ENCODE data around the gene ANKRD50. TPM values are rescaled to one million over a fixed set of nuclear protein-coding genes. Genes with fewer than 3 reads are reported as not detected.

Gene ANKRD50
- total RNA-seq, 1 experiment from 2014 or later = 16.5 TPM

DNA sequence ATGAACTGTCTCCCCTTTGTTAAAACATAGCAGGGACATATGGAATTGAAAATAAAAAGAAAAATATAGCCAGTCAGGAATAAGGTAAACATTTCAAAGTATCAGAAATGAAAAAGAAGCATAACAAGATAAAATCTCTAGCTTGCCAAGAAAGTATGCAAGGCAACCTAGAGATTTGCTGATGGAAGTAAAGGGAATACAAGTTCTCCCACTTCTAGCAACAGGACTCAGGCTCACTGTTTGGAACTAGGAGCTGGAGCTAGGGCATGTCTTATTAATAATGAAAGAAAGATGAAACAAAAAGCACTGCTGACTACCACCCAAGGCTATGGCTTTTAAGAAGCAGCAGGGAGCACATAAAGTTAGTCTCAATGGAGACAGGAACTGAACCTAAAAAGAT is 18.2 kb downstream of the ANKRD50 start:
- intact Hi-C loops (cut with micrococcal nuclease) = no loop called here
- POLR2A ChIA-PET = no interaction called here
- no peaks in the 10 kb centered on the region for H4K20me1 ChIP-seq (ENCODE audit: insufficient read depth)
- CTCF ChIA-PET = no interaction called here
- DNase-seq (ENCODE audit: low read depth, low spot score) (no peak), ATAC-seq (no peak)
- H3K9me3 ChIP-seq (ENCODE audit: control insufficient read depth in 1 of 2, insufficient read depth in 1 of 2, low read depth in 1 of 2, low read length in 2 of 2) = no peaks in the 10 kb centered on the region; a peak in 1 of 4 replicates
- H3K9ac ChIP-seq (ENCODE audit: low read length) = no peak overlapping the region
- RAD21 ChIA-PET (ENCODE audit: low non-redundant PET in 1 of 2, low total read pairs in 2 of 2, uncharacterized antibody in 2 of 2, unreplicated experiment in 2 of 2) = no interaction called here
- H3K9me2 ChIP-seq (ENCODE audit: insufficient read depth) = no peaks in the 10 kb centered on the region
- no peak overlapping the region for H2AFZ ChIP-seq (ENCODE audit: low read depth, low read length, poor library complexity, severe bottlenecking)
- no peak overlapping the region for H3K27ac ChIP-seq (ENCODE audit: low read depth, low read length)
- TF ChIP-seq POLR2AphosphoS5 (IDR thresholded peaks at IDR 0.05; ENCODE audit: low read depth, low read length) = no peak
- TF ChIP-seq, protein P1, sequence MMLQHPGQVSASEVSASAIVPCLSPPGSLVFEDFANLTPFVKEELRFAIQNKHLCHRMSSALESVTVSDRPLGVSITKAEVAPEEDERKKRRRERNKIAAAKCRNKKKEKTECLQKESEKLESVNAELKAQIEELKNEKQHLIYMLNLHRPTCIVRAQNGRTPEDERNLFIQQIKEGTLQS (IDR thresholded peaks at IDR 0.05) = no peak
- no peak for TF ChIP-seq CEBPB (IDR thresholded peaks at IDR 0.05; ENCODE audit: low read depth)
- no peak for TF ChIP-seq TCF7L2 (IDR thresholded peaks at IDR 0.05; ENCODE audit: borderline replicate concordance, extremely low read depth, insufficient read depth, insufficient read length)
- TF ChIP-seq CTCF (IDR thresholded peaks at IDR 0.05 in 2 of 3, conservative IDR thresholded peaks at IDR 0.05 in 1 of 3; ENCODE audit: borderline replicate concordance in 1 of 3, insufficient read depth in 1 of 3, low read depth in 2 of 3, low read length in 2 of 3) = no peak
- H3K4me2 ChIP-seq (ENCODE audit: low read length) = no peak overlapping the region
- BruUV-seq (replicated peaks) = no TSS peak
- no peaks in the 10 kb centered on the region for H3K36me3 ChIP-seq (ENCODE audit: control insufficient read depth in 1 of 2, insufficient read depth in 2 of 2, low read length in 2 of 2)
- peaks cover 49% of the 10 kb centered on the region for H3K79me2 ChIP-seq (ENCODE audit: insufficient read depth, low read length)
- no peaks in the 10 kb centered on the region for H3K27me3 ChIP-seq (ENCODE audit: insufficient read depth, low read length)
- no peaks in the 10 kb centered on the region for H3K4me1 ChIP-seq (ENCODE audit: control insufficient read depth in 1 of 2, insufficient read depth in 2 of 2, low read length in 2 of 2)
- no peak overlapping the region for H3K4me3 ChIP-seq (replicated peaks in 1 of 2; ENCODE audit: low read depth in 1 of 2, low read length in 2 of 2)

GRCh38 chr4:124691801-124692200 is 20.7 kb downstream of the ANKRD50 start:
- intact Hi-C loops (cut with micrococcal nuclease) = no loop called here
- no peak for TF ChIP-seq SIN3A (IDR thresholded peaks at IDR 0.05; ENCODE audit: low read depth)
- no peak for TF ChIP-seq SP1 (IDR thresholded peaks at IDR 0.05; ENCODE audit: low read depth)
- TF ChIP-seq POLR2AphosphoS5 (IDR thresholded peaks at IDR 0.05; ENCODE audit: low read depth, low read length) = no peak
- no peak for TF ChIP-seq EGR1 (IDR thresholded peaks at IDR 0.05; ENCODE audit: low read depth)
- TF ChIP-seq JUND (IDR thresholded peaks at IDR 0.05) = no peak
- no peak for TF ChIP-seq EZH2 (IDR thresholded peaks at IDR 0.05)
- TF ChIP-seq, protein P2, sequence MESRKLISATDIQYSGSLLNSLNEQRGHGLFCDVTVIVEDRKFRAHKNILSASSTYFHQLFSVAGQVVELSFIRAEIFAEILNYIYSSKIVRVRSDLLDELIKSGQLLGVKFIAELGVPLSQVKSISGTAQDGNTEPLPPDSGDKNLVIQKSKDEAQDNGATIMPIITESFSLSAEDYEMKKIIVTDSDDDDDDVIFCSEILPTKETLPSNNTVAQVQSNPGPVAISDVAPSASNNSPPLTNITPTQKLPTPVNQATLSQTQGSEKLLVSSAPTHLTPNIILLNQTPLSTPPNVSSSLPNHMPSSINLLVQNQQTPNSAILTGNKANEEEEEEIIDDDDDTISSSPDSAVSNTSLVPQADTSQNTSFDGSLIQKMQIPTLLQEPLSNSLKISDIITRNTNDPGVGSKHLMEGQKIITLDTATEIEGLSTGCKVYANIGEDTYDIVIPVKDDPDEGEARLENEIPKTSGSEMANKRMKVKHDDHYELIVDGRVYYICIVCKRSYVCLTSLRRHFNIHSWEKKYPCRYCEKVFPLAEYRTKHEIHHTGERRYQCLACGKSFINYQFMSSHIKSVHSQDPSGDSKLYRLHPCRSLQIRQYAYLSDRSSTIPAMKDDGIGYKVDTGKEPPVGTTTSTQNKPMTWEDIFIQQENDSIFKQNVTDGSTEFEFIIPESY (IDR thresholded peaks at IDR 0.05; ENCODE audit: extremely low read depth, insufficient replicate concordance, low read length) = no peak
- TF ChIP-seq CTCF (IDR thresholded peaks at IDR 0.05 in 2 of 3, conservative IDR thresholded peaks at IDR 0.05 in 1 of 3; ENCODE audit: borderline replicate concordance in 1 of 3, insufficient read depth in 1 of 3, low read depth in 2 of 3, low read length in 2 of 3) = no peak
- no peak for TF ChIP-seq SRF (IDR thresholded peaks at IDR 0.05; ENCODE audit: low read depth)
- no peak for TF ChIP-seq RAD21 (IDR thresholded peaks at IDR 0.05; ENCODE audit: low read depth)
- TF ChIP-seq POLR2A (IDR thresholded peaks at IDR 0.05; ENCODE audit: borderline replicate concordance, extremely low read depth, insufficient read depth, insufficient read length) = no peak
- no peak for TF ChIP-seq FOSL1 (IDR thresholded peaks at IDR 0.05; ENCODE audit: low read depth)
- no peak for TF ChIP-seq ZFX (IDR thresholded peaks at IDR 0.05)
- TF ChIP-seq CEBPB (IDR thresholded peaks at IDR 0.05; ENCODE audit: low read depth) = no peak

More at GRCh38 chr4:124691801-124692200, 20.7 kb downstream of the ANKRD50 start:
- Histone ChIP-seq H3K9me2 (ENCODE audit: insufficient read depth) (no peaks in the 10 kb centered on the region), H3K9ac (ENCODE audit: low read length) (no peak overlapping the region), H3K9me3 (ENCODE audit: control insufficient read depth in 1 of 2, insufficient read depth in 1 of 2, low read depth in 1 of 2, low read length in 2 of 2) (no peaks in the 10 kb centered on the region; a peak in 1 of 4 replicates), H3K4me1 (ENCODE audit: control insufficient read depth in 1 of 2, insufficient read depth in 2 of 2, low read length in 2 of 2) (no peaks in the 10 kb centered on the region), H3K27me3 (ENCODE audit: insufficient read depth, low read length) (no peaks in the 10 kb centered on the region), H4K20me1 (ENCODE audit: insufficient read depth) (no peaks in the 10 kb centered on the region), H3K27ac (ENCODE audit: low read depth, low read length) (no peak overlapping the region), H3K36me3 (ENCODE audit: control insufficient read depth in 1 of 2, insufficient read depth in 2 of 2, low read length in 2 of 2) (no peaks in the 10 kb centered on the region), H2AFZ (ENCODE audit: low read depth, low read length, poor library complexity, severe bottlenecking) (no peak overlapping the region), H3K79me2 (ENCODE audit: insufficient read depth, low read length) (peaks cover 59% of the 10 kb centered on the region), H3K4me2 (ENCODE audit: low read length) (no peak overlapping the region), H3K4me3 (replicated peaks in 1 of 2; ENCODE audit: low read depth in 1 of 2, low read length in 2 of 2) (no peak overlapping the region)
- DNase-seq (ENCODE audit: low read depth, low spot score) (no peak), ATAC-seq (no peak)
- ChIA-PET POLR2A (no interaction called here), RAD21 (ENCODE audit: low non-redundant PET in 1 of 2, low total read pairs in 2 of 2, uncharacterized antibody in 2 of 2, unreplicated experiment in 2 of 2) (no interaction called here), CTCF (no interaction called here)
- no TSS peak for BruUV-seq (replicated peaks)

Data from HCT116 (cell line).